ENCODE results near the gene TTC16. TPM values are rescaled to one million over a fixed set of nuclear protein-coding genes. Genes with fewer than 3 reads are reported as not detected.

The TTC16 gene
- total RNA-seq, 1 donor from 2014 or later: not detected

Other genes with a start within 250 kb of the TTC16 start
- gene STXBP1, start 103.8 kb upstream of the TTC16 start, total RNA-seq: 15.2 TPM
- 0.10 TPM for gene CFAP157, start 9.1 kb upstream of the TTC16 start, total RNA-seq
- gene PTRH1, start 416 bp upstream of the TTC16 start, total RNA-seq: 11.8 TPM
- 4.4 TPM for gene TOR2A, start 19.2 kb downstream of the TTC16 start, total RNA-seq
- 5.7 TPM for gene SH2D3C, start 62.6 kb downstream of the TTC16 start, total RNA-seq
- 24.9 TPM for gene CDK9, start 70.0 kb downstream of the TTC16 start, total RNA-seq
- gene FPGS, start 86.8 kb downstream of the TTC16 start, total RNA-seq: 21.7 TPM
- 9.1 TPM for gene ENG, start 138.6 kb downstream of the TTC16 start, total RNA-seq
- 47.1 TPM for gene AK1, start 161.6 kb downstream of the TTC16 start, total RNA-seq
- gene ST6GALNAC6, start 183.5 kb downstream of the TTC16 start, total RNA-seq: 19.5 TPM
- gene ST6GALNAC4, start 201.0 kb downstream of the TTC16 start, total RNA-seq: 8.9 TPM
- 1.2 TPM for gene PIP5KL1, start 214.7 kb downstream of the TTC16 start, total RNA-seq
- gene DPM2, start 221.8 kb downstream of the TTC16 start, total RNA-seq: 11.2 TPM